NCI-H1694 (cell line): ENCODE results near the gene SP110.
"Not testable (repeated sequence)": the region's sequence is repeated elsewhere in the genome, so short reads cannot be mapped to it uniquely, and the experiment has no call there.

Experiments used
- DNase-seq: peaks from one replicate; lab custom pipeline; 2025; lab: John Stamatoyannopoulos, UW

SP110 gene

GRCh38 chr2:230124757-230125431 lies 94.9 kb downstream of the SP110 start:
- DNase-seq, result no peak

- no peak for DNase-seq
Observed at GRCh38 chr2:230124235-230124634, 95.5 kb downstream of the SP110 start.

DNA sequence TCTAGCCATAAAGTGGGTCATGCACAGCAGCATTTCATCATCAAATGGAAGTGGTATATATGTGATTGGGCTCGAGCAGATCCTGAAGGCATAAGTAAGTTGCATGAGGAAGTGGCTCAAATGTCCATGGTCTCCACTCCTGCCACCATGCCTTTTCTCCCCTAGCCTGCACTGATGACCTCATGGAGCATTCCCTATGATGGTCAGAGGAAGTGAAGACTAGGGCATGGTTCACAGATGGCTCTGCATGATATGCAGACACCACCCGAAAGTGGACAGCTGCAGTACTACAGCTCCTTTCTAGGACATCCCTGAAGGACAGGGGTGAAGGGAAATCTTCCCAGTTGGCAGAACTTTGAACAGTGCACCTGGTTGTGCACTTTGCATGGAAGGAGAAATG lies 99.4 kb downstream of the SP110 start:
- DNase-seq, result not testable (repeated sequence)

DNA sequence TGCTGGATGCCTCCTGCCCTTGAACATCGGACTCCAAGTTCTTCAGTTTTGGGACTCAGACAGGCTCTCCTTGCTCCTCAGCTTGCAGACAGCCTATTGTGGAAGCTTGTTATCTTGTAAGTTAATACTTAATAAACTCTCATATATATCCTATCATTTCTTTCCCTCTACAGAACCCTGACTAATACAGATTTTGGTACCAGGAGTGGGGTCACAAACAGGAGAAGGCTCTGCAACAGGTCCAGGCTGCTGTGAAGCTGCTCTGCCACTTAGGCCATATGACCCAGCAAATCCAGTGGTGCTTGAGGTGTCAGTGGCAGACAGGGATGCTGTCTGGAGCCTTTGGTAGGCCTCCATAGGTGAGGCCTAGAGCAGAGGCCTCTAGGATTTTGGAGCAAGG lies 100.0 kb downstream of the SP110 start:
- not testable (repeated sequence) for DNase-seq
